Endodermal cell (in vitro differentiated cells): ENCODE measurements around the gene CDC20B. TPM values are rescaled to one million over a fixed set of nuclear protein-coding genes. Genes with fewer than 3 reads are reported as not detected.

Experiments used
- DNase-seq: peaks from one replicate; pipeline ENCODE4 v3.0.0-alpha.2; 2017
- H3K27ac ChIP-seq: 2 replicates; pipeline ENCODE4 v1.5.1; 2013; ENCODE audit warnings: mild to moderate bottlenecking, low read depth, low read length, moderate library complexity
- H3K27me3 ChIP-seq: 2 replicates; pipeline ENCODE4 v1.6.1; 2013; ENCODE audit warnings: mild to moderate bottlenecking, low read length, moderate library complexity; ENCODE audit not compliant: insufficient read depth, control insufficient read depth, poor library complexity, severe bottlenecking
- H3K36me3 ChIP-seq: 2 replicates; pipeline ENCODE4 v1.7.0; 2013; ENCODE audit warnings: mild to moderate bottlenecking, low read length, moderate library complexity; ENCODE audit not compliant: control insufficient read depth, insufficient read depth
- H3K4me1 ChIP-seq: one replicate; pipeline ENCODE4 v1.7.0; 2013; ENCODE audit warnings: low read length; ENCODE audit not compliant: control insufficient read depth, insufficient read depth
- H3K4me3 ChIP-seq: 2 replicates; pipeline ENCODE4 v1.5.1; 2013; ENCODE audit warnings: mild to moderate bottlenecking, low read length, moderate library complexity
- H3K9ac ChIP-seq: 2 replicates; pipeline ENCODE4 v1.6.1; 2013; ENCODE audit warnings: mild to moderate bottlenecking, low read length, moderate library complexity; ENCODE audit not compliant: poor library complexity, severe bottlenecking; ENCODE audit errors: extremely low read depth
- H3K9me3 ChIP-seq: 2 replicates; pipeline ENCODE4 v1.6.1; 2013; ENCODE audit warnings: mild to moderate bottlenecking, low read length, moderate library complexity; ENCODE audit not compliant: control insufficient read depth
- H3K27ac Mint-ChIP-seq: 2 replicates; pipeline ENCODE4 v1.8.0; 2020; ENCODE audit warnings: mixed read lengths
- H3K27me3 Mint-ChIP-seq: 2 replicates; pipeline ENCODE4 v1.8.0; 2021; ENCODE audit warnings: mild to moderate bottlenecking, mixed read lengths; ENCODE audit not compliant: insufficient read depth
- H3K36me3 Mint-ChIP-seq: 2 replicates; pipeline ENCODE4 v1.8.0; 2020; ENCODE audit warnings: low read depth, mixed read lengths
- H3K4me1 Mint-ChIP-seq: 2 replicates; pipeline ENCODE4 v1.8.0; 2020; ENCODE audit warnings: mixed read lengths
- H3K4me3 Mint-ChIP-seq: 2 replicates; pipeline ENCODE4 v1.8.0; 2020; ENCODE audit warnings: mild to moderate bottlenecking, moderate library complexity, mixed read lengths
- H3K9me3 Mint-ChIP-seq: 2 replicates; pipeline ENCODE4 v1.8.0; 2020; ENCODE audit warnings: mild to moderate bottlenecking, mixed read lengths
- WGBS, 2 experiments: methylation state at CpG; one replicate each; pipeline versions ENCODE4 v1.1.5 to v1.1.7; 2013; ENCODE audit warnings: missing lambda C conversion rate in 2 of 2, mixed read lengths in 1 of 2; ENCODE audit not compliant: insufficient coverage in 1 of 2, insufficient read length in 1 of 2; 5-methylcytosine and 5-hydroxymethylcytosine counted together
- total RNA-seq, 2 donors: library from RNA; stranded (reverse); fragmentation: NEBNext Ultra II Directional in 1 of 2; extraction: Animal tissue kit (Norgen Biotek cat#: 25700) in 1 of 2; gene quantifications; 2 replicates in 1 of 2; 3 replicates in 1 of 2; pipeline ENCODE4 v1.2.1, GENCODE V29; 2021
- TF ChIP-seq, protein P1 (sequence below): fragments of 200-600 bp; sonication (generic); conservative IDR thresholded peaks from 2 replicates; pipeline ENCODE4 v1.5.0; 2021; ENCODE audit warnings: antibody characterized with exemption, mild to moderate bottlenecking

Gene CDC20B
- total RNA-seq, 2 donors from 2014 or later = 0.13 to 0.20 TPM

DNA sequence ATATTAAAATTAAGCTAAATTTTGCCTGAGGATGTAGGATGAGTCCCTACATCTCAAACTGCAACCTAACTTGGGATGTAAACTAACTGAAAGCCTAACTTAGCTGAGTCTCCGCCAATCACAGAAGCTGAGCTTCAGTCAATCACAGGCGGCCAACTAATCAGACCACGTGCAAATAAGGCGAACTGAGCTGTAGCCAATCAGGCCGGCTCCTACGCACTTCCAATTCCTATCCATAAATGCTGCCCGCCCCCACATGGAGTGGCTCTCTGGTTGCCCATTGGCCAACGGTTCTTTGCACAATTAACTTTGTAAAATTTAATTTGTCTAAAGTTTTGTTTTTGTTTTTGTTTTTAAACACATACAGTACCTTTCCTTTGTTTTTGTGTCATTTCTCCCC is 26.9 kb downstream of the CDC20B start:
- Histone ChIP-seq H3K9ac (no peak overlapping the region), H3K4me1 (no peaks in the 10 kb centered on the region), H3K4me3 (no peak overlapping the region), H3K9me3 (no peaks in the 10 kb centered on the region), H3K27ac (no peak overlapping the region), H3K36me3 (no peaks in the 10 kb centered on the region), H3K27me3 (no peaks in the 10 kb centered on the region)
- Mint-ChIP-seq H3K27ac (no peak overlapping the region), H3K27me3 (peaks cover 10% of the 10 kb centered on the region), H3K9me3 (peaks cover 2% of the 10 kb centered on the region), H3K4me1 (peaks cover 13% of the 10 kb centered on the region), H3K4me3 (no peak overlapping the region), H3K36me3 (no peaks in the 10 kb centered on the region)
- 95 to 100% methylated on average over 4 to 7 of the region's 8 CpGs for WGBS, 2 experiments
- no peak for DNase-seq
- TF ChIP-seq, protein P1, sequence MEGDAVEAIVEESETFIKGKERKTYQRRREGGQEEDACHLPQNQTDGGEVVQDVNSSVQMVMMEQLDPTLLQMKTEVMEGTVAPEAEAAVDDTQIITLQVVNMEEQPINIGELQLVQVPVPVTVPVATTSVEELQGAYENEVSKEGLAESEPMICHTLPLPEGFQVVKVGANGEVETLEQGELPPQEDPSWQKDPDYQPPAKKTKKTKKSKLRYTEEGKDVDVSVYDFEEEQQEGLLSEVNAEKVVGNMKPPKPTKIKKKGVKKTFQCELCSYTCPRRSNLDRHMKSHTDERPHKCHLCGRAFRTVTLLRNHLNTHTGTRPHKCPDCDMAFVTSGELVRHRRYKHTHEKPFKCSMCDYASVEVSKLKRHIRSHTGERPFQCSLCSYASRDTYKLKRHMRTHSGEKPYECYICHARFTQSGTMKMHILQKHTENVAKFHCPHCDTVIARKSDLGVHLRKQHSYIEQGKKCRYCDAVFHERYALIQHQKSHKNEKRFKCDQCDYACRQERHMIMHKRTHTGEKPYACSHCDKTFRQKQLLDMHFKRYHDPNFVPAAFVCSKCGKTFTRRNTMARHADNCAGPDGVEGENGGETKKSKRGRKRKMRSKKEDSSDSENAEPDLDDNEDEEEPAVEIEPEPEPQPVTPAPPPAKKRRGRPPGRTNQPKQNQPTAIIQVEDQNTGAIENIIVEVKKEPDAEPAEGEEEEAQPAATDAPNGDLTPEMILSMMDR = no peak

DNA sequence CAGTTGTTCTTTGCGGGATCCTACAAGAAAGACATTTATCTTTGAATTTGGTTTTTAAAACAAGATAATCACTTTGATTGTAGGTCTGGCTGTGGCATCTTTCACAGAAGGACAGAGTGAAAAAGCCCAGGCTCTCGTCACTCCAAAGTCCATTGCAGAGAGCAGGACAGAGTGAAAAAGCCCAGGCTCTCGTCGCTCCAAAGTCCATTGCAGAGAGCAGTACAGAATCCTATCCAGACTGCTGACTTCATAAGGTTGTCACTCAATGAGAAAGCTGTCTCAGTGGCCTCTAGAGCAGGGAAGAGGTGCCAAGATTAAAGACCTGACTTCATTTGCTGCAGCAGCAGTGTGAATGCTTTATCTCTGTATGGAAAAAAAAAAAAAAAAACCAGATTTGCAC is 29.4 kb downstream of the CDC20B start:
- no peak overlapping the region for H3K4me3 Mint-ChIP-seq
- Histone ChIP-seq H3K36me3 (no peaks in the 10 kb centered on the region), H3K27ac (no peak overlapping the region), H3K4me1 (no peaks in the 10 kb centered on the region), H3K9ac (no peak overlapping the region), H3K4me3 (no peak overlapping the region), H3K27me3 (no peaks in the 10 kb centered on the region), H3K9me3 (no peaks in the 10 kb centered on the region)
- no peak for DNase-seq
- TF ChIP-seq, protein P1 = no peak
- H3K9me3 Mint-ChIP-seq = peaks cover 2% of the 10 kb centered on the region
- 66 to 68% methylated on average over 4 of the region's 4 CpGs for WGBS, 2 experiments
- H3K27ac Mint-ChIP-seq = no peak overlapping the region
- H3K36me3 Mint-ChIP-seq = no peaks in the 10 kb centered on the region
- peaks cover 17% of the 10 kb centered on the region for H3K4me1 Mint-ChIP-seq
- H3K27me3 Mint-ChIP-seq = peaks cover 7% of the 10 kb centered on the region

DNA sequence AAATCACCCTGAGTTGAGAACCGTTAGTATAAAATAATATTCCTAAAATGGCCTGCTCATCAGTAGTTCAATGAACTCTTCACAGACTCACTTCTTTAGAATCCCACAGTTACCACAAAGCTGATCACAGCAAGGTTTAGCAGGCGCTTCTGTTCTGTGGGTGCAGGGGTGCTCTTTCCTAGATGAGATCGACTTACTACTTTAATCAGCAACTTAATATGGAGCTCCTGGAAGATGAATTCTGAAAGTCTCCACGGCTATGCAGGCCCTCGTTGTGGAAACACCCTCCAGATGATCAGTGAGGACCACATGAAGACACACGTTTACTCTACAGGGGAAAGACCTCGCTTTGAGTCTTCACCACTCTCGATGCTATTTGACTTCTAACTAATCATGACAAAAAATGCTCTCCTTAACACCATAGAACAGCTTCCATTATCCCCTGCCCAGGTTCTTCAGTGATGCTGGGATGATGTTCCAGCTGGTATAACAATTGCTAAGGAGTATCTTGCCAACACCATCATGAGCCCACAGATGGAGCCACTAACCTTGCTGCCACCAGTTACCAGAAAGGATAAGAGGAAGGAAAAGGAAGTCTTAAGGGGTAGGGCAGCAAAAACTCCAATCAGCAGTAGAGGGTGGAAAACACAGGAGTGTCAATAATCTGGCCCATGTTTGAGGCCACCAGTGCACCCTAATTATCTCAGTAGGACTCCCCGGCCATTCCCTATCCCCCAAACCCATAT is 30.9 kb downstream of the CDC20B start:
- H3K27me3 Mint-ChIP-seq = peaks cover 7% of the 10 kb centered on the region
- TF ChIP-seq, protein P1 = peak; percentile 32
- H3K36me3 Mint-ChIP-seq = no peaks in the 10 kb centered on the region
- H3K4me3 Mint-ChIP-seq = no peak overlapping the region
- peaks cover 17% of the 10 kb centered on the region for H3K4me1 Mint-ChIP-seq
- no peaks in the 10 kb centered on the region for H3K36me3 ChIP-seq
- WGBS, 2 experiments = 94 to 95% methylated on average over 7 to 9 of the region's 9 CpGs
- H3K9ac ChIP-seq = no peak overlapping the region
- H3K27me3 ChIP-seq = no peaks in the 10 kb centered on the region
- no peaks in the 10 kb centered on the region for H3K4me1 ChIP-seq
- no peak for DNase-seq
- H3K27ac ChIP-seq = no peak overlapping the region
- no peak overlapping the region for H3K27ac Mint-ChIP-seq
- no peaks in the 10 kb centered on the region for H3K9me3 ChIP-seq
- H3K9me3 Mint-ChIP-seq = peaks cover 2% of the 10 kb centered on the region
- no peak overlapping the region for H3K4me3 ChIP-seq
